ENCODE results near the gene UBE2Q2. TPM values are rescaled to one million over a fixed set of nuclear protein-coding genes. Genes with fewer than 3 reads are reported as not detected.

UBE2Q2 gene
- total and polyA plus RNA-seq, 2 of the 4 experiments (the other 2 are of a cell fraction) = 18.0 to 28.9 TPM

GRCh38 chr15:75920079-75920478 lies 76.8 kb downstream of the UBE2Q2 start:
- Histone ChIP-seq H3K36me3 (ENCODE audit: control insufficient read depth, insufficient read depth, low read length) (peaks cover 14% of the 10 kb centered on the region), H3K23ac (ENCODE audit: low read depth, low read length) (no peak overlapping the region), H2AK5ac (ENCODE audit: low read depth, low read length) (no peak overlapping the region), H4K8ac (ENCODE audit: low read depth in 2 of 2, low read length in 2 of 2) (no peak overlapping the region), H4K91ac (ENCODE audit: insufficient read depth, low read depth, low read length) (no peak overlapping the region), H3K4me3 (ENCODE audit: insufficient read depth, low read depth, low read length) (no peak overlapping the region), H3K79me1 (ENCODE audit: low read depth in 1 of 2, low read length in 2 of 2) (peaks cover 31 to 67% of the 10 kb centered on the region in 2 experiments), H2BK120ac (ENCODE audit: low read depth, low read length) (no peak overlapping the region), H3K14ac (replicated peaks; ENCODE audit: low read depth, low read length) (no peak overlapping the region), H3K4me1 (ENCODE audit: control insufficient read depth, insufficient read depth, low read length) (peaks cover 4% of the 10 kb centered on the region), H3K9me3 (ENCODE audit: control insufficient read depth, insufficient read depth, low read length) (no peaks in the 10 kb centered on the region), H3K27ac (ENCODE audit: insufficient read depth, low read length) (no peak overlapping the region), H3K56ac (ENCODE audit: extremely low read depth, insufficient read depth, low read length) (no peak overlapping the region), H3K4ac (ENCODE audit: low read depth, low read length) (no peak overlapping the region), H3K9me1 (ENCODE audit: insufficient read depth, low read length) (peaks cover 19% of the 10 kb centered on the region), H3K18ac (ENCODE audit: low read depth, low read length) (no peak overlapping the region), H3K9ac (ENCODE audit: low read depth, low read length) (no peak overlapping the region), H2BK15ac (ENCODE audit: low read depth, low read length) (no peak overlapping the region), H2BK20ac (ENCODE audit: low read depth, low read length) (no peak overlapping the region), H4K20me1 (ENCODE audit: insufficient read depth, low read length) (peaks cover 40% of the 10 kb centered on the region), H3K4me2 (ENCODE audit: low read depth, low read length) (no peak overlapping the region), H3K27me3 (ENCODE audit: control insufficient read depth, insufficient read depth, low read length) (no peaks in the 10 kb centered on the region), H2BK5ac (ENCODE audit: low read depth, low read length, poor library complexity, severe bottlenecking) (no peak overlapping the region), H2AK9ac (replicated peaks; ENCODE audit: low read depth, low read length, poor library complexity) (no peak overlapping the region), H4K5ac (ENCODE audit: low read depth, low read length) (no peak overlapping the region), H2AFZ (replicated peaks; ENCODE audit: low read length, poor library complexity) (no peak overlapping the region)
- DNase-seq (peak; percentile 23), ATAC-seq (ENCODE audit: low read depth) (no peak)
- no peak for TF ChIP-seq POLR2A (IDR thresholded peaks at IDR 0.05; ENCODE audit: low read depth, low read length)
- dilution Hi-C loops (cut with HindIII; ENCODE audit: low sequenced_read_pairs, unreplicated experiment) = no loop called here
- ChIA-PET CTCF (interaction anchor here (0.6 to 1.2 kb wide), 2 partner anchors 9 to 44 kb away, joined by 3 to 4 read pairs; no protein-coding TSS in a partner anchor), POLR2A (ENCODE audit: unreplicated experiment) (no interaction called here)
- intact Hi-C loops (cut with micrococcal nuclease) = loop anchor here (2.0 kb wide), 1 partner anchor 109 kb away; no protein-coding TSS in a partner anchor
- in situ Hi-C loops (cut with MboI; ENCODE audit: low sequenced_read_pairs) = no loop called here
- no TSS peak for BruUV-seq (replicated peaks)
- WGBS, 2 experiments (ENCODE audit: extremely low coverage in 2 of 2, insufficient read length in 1 of 2) = 88% methylated on average over 1 of the region's 1 CpG; no CpG with 5 or more reads in 1 of the 2 experiments
